A549 (cell line): Measurements from ENCODE around the gene CALML4. TPM values are rescaled to one million over a fixed set of nuclear protein-coding genes. Genes with fewer than 3 reads are reported as not detected.

ENCODE experiments used
- ATAC-seq, 2 experiments: fragments of 200-7000 bp in 1 of 2; fragments of >200 bp in 1 of 2; cut with Nextera tagmentation in 1 of 2; cut with Tn5 transposase in 1 of 2; 3 replicates each; pipeline versions ENCODE4 v1.8.0 to v1.9.1; 2018 to 2020; ENCODE audit warnings: mild to moderate bottlenecking in 1 of 2, moderate library complexity in 1 of 2
- CTCF ChIA-PET: fragments of 300-600 bp; sonication (Branson Sonifier 250); formaldehyde crosslinking; extraction: SDS; loops from one replicate; lab custom pipeline; 2021; ENCODE audit warnings: antibody characterized with exemption, inconsistent platforms; lab: Yijun Ruan, JAX
- POLR2A ChIA-PET: fragments of 350-600 bp; formaldehyde crosslinking; extraction: SDS; loops from one replicate; lab custom pipeline; 2021; ENCODE audit warnings: antibody characterized with exemption, inconsistent platforms; lab: Yijun Ruan, JAX
- DNase-seq, 2 experiments: peaks; one replicate each; pipeline versions ENCODE4 v3.0.0 to v3.0.0-alpha.2; 2011 to 2016; ENCODE audit warnings: low read depth in 1 of 2, low spot score in 1 of 2
- FAIRE-seq: peaks from 2 replicates; lab custom pipeline; 2011; peaks lifted over from hg19 to GRCh38; lab: Jason Lieb, UNC
- H3K27ac ChIP-seq, 2 experiments: fragments of >200 bp; sonication (Bioruptor Twin); formaldehyde crosslinking; 3 replicates each; pipeline ENCODE4 v1.5.1; 2016 to 2017
- H3K4me1 ChIP-seq: fragments of >200 bp; sonication (Bioruptor Twin); formaldehyde crosslinking; 3 replicates; pipeline ENCODE4 v1.6.1; 2016
- H3K4me2 ChIP-seq: fragments of >200 bp; sonication (Bioruptor Twin); formaldehyde crosslinking; 3 replicates; pipeline ENCODE4 v1.6.1; 2016
- H3K4me3 ChIP-seq: fragments of >200 bp; sonication (Bioruptor Twin); formaldehyde crosslinking; 3 replicates; pipeline ENCODE4 v1.5.1; 2016
- H3K9me3 ChIP-seq: fragments of >200 bp; sonication (Bioruptor Twin); formaldehyde crosslinking; 3 replicates; pipeline ENCODE4 v1.6.1; 2016
- BHLHE40 ChIP-seq: IDR thresholded peaks from 2 replicates; pipeline ENCODE4 v1.6.1; 2012; ENCODE audit warnings: low read depth, low read length, inconsistent platforms
- CBX2 ChIP-seq: fragments of 200-600 bp; sonication (generic); IDR thresholded peaks from 2 replicates; pipeline ENCODE4 v1.6.1; 2016; ENCODE audit warnings: low read depth, mild to moderate bottlenecking, borderline replicate concordance
- CBX8 ChIP-seq: fragments of 200-600 bp; sonication (generic); IDR thresholded peaks from 2 replicates; pipeline ENCODE4 v1.6.1; 2016
- EHF ChIP-seq: fragments of 250-450 bp; sonication (Bioruptor Pico); IDR thresholded peaks from 2 replicates; pipeline ENCODE4 v1.5.0; 2020; ENCODE audit warnings: mild to moderate bottlenecking
- EHMT2 ChIP-seq: fragments of 200-600 bp; sonication (generic); IDR thresholded peaks from 2 replicates; pipeline ENCODE4 v1.6.1; 2016; ENCODE audit warnings: antibody characterized with exemption, low read depth, mild to moderate bottlenecking, moderate library complexity
- ESRRA ChIP-seq: fragments of 150-350 bp; IDR thresholded peaks from 2 replicates; pipeline ENCODE4 v1.6.1; 2014; ENCODE audit warnings: mild to moderate bottlenecking, low read length, borderline replicate concordance
- FOSB ChIP-seq: fragments of 250-450 bp; sonication (Bioruptor Pico); IDR thresholded peaks from 2 replicates; pipeline ENCODE4 v1.5.0; 2020; ENCODE audit warnings: mild to moderate bottlenecking, moderate library complexity
- FOSL2 ChIP-seq, 2 experiments: fragments of 450-650 bp in 1 of 2; fragments of >200 bp in 1 of 2; sonication (Bioruptor Twin) in 1 of 2; formaldehyde crosslinking; IDR thresholded peaks; 2 replicates each; pipeline versions ENCODE4 v1.5.0 to v1.6.1; 2016 to 2020; ENCODE audit warnings: mild to moderate bottlenecking in 1 of 2, moderate library complexity in 1 of 2
- GATA3 ChIP-seq: IDR thresholded peaks from 2 replicates; pipeline ENCODE4 v1.6.1; 2012; ENCODE audit warnings: borderline replicate concordance
- KDM5A ChIP-seq: fragments of 200-600 bp; sonication (generic); IDR thresholded peaks from 2 replicates; pipeline ENCODE4 v1.6.1; 2016; ENCODE audit warnings: antibody characterized with exemption, mild to moderate bottlenecking
- MYC ChIP-seq: IDR thresholded peaks from 2 replicates; pipeline ENCODE4 v1.6.1; 2012; ENCODE audit warnings: mild to moderate bottlenecking, inconsistent platforms, low read length, improper control_type of control experiment, borderline replicate concordance
- NPAS2 ChIP-seq: fragments of 250-450 bp; sonication (Bioruptor Pico); IDR thresholded peaks from 2 replicates; pipeline ENCODE4 v1.8.0; 2022; ENCODE audit warnings: mild to moderate bottlenecking, moderate library complexity, borderline replicate concordance
- NR3C1 ChIP-seq: fragments of >200 bp; sonication (Bioruptor Twin); formaldehyde crosslinking; IDR thresholded peaks from 3 replicates; pipeline ENCODE4 v1.6.1; 2017
- PHF8 ChIP-seq: fragments of 200-600 bp; sonication (generic); IDR thresholded peaks from 2 replicates; pipeline ENCODE4 v1.6.1; 2016; ENCODE audit warnings: low read depth, mild to moderate bottlenecking, antibody characterized with exemption, moderate library complexity, borderline replicate concordance
- RAD21 ChIP-seq, 2 experiments: fragments of >200 bp in 1 of 2; sonication (Bioruptor Twin) in 1 of 2; formaldehyde crosslinking in 1 of 2; IDR thresholded peaks in 1 of 2; conservative IDR thresholded peaks in 1 of 2; 2 replicates in 1 of 2; 3 replicates in 1 of 2; pipeline ENCODE4 v1.6.1; 2012 to 2018; ENCODE audit warnings: inconsistent platforms in 1 of 2
- RCOR1 ChIP-seq: fragments of 150-350 bp; IDR thresholded peaks from 2 replicates; pipeline ENCODE4 v1.6.1; 2014; ENCODE audit warnings: antibody characterized with exemption, low read length, low read depth
- SREBF2 ChIP-seq: fragments of 450-650 bp; IDR thresholded peaks from 2 replicates; pipeline ENCODE4 v1.6.1; 2014; ENCODE audit warnings: mild to moderate bottlenecking, moderate library complexity
- ZFP36 ChIP-seq: fragments of 450-650 bp; IDR thresholded peaks from 2 replicates; pipeline ENCODE4 v1.6.1; 2014; ENCODE audit warnings: borderline replicate concordance; ENCODE audit not compliant: partially characterized antibody
- ZNF302 ChIP-seq: fragments of 250-450 bp; sonication (Bioruptor Pico); IDR thresholded peaks from 2 replicates; pipeline ENCODE4 v1.9.0; 2021; ENCODE audit warnings: inconsistent platforms, mild to moderate bottlenecking, moderate library complexity
- WGBS: methylation state at CpG from one replicate; pipeline ENCODE4 v1.1.6; 2017; ENCODE audit errors: missing lambda C conversion rate; 5-methylcytosine and 5-hydroxymethylcytosine counted together
- polyA plus RNA-seq, 4 experiments: library from polyadenylated mRNA; depleted of rRNA in 3 of 4; stranded (reverse); fragments of >200 nt; fragmentation: RNase III in 1 of 4; extraction: RNeasy Plus Mini Kit Qiagen cat#74134 plus additional on column Dnase treatment in 1 of 4; gene quantifications; 2 replicates in 3 of 4; 3 replicates in 1 of 4; pipeline ENCODE4 v1.2.3, GENCODE V29; 2011 to 2017
- TF ChIP-seq, protein P1 (sequence below): fragments of 200-600 bp; sonication (generic); IDR thresholded peaks from 2 replicates; pipeline ENCODE4 v1.6.1; 2016; ENCODE audit warnings: antibody characterized with exemption, mild to moderate bottlenecking, moderate library complexity
- TF ChIP-seq, protein P2 (sequence below): fragments of 250-450 bp; sonication (Bioruptor Pico); IDR thresholded peaks from 2 replicates; pipeline ENCODE4 v1.5.0; 2021; ENCODE audit warnings: mild to moderate bottlenecking, moderate library complexity, borderline replicate concordance
- TF ChIP-seq, protein P3 (sequence below): IDR thresholded peaks from 2 replicates; pipeline ENCODE4 v1.6.1; 2012

CALML4 gene
- polyA plus RNA-seq, 2 of the 4 experiments (the other 2 are of a cell fraction), result 12.1 to 18.2 TPM

DNA sequence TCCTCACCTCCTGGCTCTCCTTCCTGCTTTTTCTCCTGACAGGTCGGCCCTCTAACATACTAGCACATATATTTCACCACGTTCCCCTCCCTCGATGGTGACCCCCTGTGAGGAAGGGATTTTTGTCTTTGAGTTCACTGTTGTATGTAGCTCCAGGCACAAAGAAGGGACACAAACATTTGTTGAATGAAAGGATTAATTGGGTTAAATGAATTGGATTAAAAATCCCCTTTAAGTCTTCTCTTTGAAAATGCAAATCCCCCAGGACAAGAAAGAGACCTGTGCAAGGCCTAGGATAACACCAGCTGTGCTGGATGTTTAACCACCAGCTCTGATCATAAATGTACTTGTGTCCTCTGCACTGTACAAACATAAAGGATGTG is 3.3 kb downstream of the CALML4 start:
- 83% methylated on average over 3 of the region's 3 CpGs for WGBS
- ChIA-PET CTCF (interaction anchor here (3.4 kb wide), 1 partner anchor 9 kb away, joined by 19 read pairs; no protein-coding TSS in a partner anchor), POLR2A (no interaction called here)
- no peak overlapping the region for H3K27ac ChIP-seq
- FAIRE-seq (no peak), ATAC-seq (no peak), DNase-seq (no peak)
- H3K4me1 ChIP-seq, result peaks cover 4% of the 10 kb centered on the region; the same call in 1 of the 3 replicates
- no peak overlapping the region for H3K4me2 ChIP-seq
- no peaks in the 10 kb centered on the region for H3K9me3 ChIP-seq
- H3K4me3 ChIP-seq, result no peak overlapping the region
- no peak for TF ChIP-seq PHF8
- no peak for TF ChIP-seq ZFP36
- TF ChIP-seq EHF (CRISPR knock-in tag), result no peak
- TF ChIP-seq BHLHE40, result no peak
- TF ChIP-seq FOSB (CRISPR knock-in tag), result no peak
- TF ChIP-seq NPAS2, result no peak
- TF ChIP-seq RAD21 (conservative IDR thresholded peaks at IDR 0.05 in 1 of 2, IDR thresholded peaks at IDR 0.05 in 1 of 2), result no peak
- no peak for TF ChIP-seq RCOR1
- TF ChIP-seq FOSL2 (IDR thresholded peaks at IDR 0.05), result no peak
- no peak for TF ChIP-seq FOSL2 (CRISPR knock-in tag; IDR thresholded peaks at IDR 0.05)
- TF ChIP-seq, protein P1, sequence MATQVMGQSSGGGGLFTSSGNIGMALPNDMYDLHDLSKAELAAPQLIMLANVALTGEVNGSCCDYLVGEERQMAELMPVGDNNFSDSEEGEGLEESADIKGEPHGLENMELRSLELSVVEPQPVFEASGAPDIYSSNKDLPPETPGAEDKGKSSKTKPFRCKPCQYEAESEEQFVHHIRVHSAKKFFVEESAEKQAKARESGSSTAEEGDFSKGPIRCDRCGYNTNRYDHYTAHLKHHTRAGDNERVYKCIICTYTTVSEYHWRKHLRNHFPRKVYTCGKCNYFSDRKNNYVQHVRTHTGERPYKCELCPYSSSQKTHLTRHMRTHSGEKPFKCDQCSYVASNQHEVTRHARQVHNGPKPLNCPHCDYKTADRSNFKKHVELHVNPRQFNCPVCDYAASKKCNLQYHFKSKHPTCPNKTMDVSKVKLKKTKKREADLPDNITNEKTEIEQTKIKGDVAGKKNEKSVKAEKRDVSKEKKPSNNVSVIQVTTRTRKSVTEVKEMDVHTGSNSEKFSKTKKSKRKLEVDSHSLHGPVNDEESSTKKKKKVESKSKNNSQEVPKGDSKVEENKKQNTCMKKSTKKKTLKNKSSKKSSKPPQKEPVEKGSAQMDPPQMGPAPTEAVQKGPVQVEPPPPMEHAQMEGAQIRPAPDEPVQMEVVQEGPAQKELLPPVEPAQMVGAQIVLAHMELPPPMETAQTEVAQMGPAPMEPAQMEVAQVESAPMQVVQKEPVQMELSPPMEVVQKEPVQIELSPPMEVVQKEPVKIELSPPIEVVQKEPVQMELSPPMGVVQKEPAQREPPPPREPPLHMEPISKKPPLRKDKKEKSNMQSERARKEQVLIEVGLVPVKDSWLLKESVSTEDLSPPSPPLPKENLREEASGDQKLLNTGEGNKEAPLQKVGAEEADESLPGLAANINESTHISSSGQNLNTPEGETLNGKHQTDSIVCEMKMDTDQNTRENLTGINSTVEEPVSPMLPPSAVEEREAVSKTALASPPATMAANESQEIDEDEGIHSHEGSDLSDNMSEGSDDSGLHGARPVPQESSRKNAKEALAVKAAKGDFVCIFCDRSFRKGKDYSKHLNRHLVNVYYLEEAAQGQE, result no peak
- no peak for TF ChIP-seq ESRRA
- no peak for TF ChIP-seq SREBF2
- no peak for TF ChIP-seq EHMT2
- no peak for TF ChIP-seq CBX8
- TF ChIP-seq MYC, result no peak
- TF ChIP-seq GATA3, result no peak

DNA sequence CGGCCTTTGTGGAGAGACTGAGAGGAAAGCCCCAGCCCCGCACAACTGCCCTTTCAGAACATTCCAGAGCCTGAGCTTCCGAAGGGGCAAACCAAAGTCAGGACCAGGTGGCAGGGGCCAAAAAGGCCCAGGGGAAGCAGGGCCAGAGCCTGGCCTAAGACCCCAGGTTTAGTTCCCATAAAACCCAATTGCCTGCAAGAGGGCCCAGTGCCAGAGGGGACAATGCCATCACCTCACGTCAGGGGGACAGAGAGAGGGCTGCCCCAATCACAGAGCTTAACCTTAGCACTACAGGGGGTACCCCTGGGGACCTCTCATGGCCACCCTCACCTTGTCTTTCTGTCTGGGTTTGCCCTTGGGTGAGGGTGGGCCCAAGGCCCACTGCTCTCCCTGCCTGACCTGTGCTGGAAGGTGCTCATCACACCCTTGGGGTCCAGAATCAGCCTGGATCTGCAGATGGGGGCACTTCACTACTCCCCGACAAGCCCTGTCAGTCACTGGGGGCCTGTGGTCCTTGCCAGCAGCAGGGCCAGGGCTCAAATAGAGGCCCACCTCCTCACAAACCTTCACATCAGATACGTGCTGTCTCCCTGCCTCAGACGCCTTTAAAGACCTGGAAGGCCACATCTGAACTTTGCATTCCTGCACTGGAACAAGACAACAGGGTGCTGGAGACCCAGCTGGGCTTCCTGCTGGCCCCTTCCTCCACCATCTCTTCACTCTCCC is 3.8 kb downstream of the CALML4 start:
- CTCF ChIA-PET, result interaction anchor here (0.8 to 3.4 kb wide), 2 partner anchors 9 to 337 kb away, joined by 3 to 19 read pairs; no protein-coding TSS in a partner anchor
- H3K4me2 ChIP-seq, result no peak overlapping the region
- H3K4me1 ChIP-seq, result peaks cover 4% of the 10 kb centered on the region; the same call in 1 of the 3 replicates
- H3K4me3 ChIP-seq, result no peak overlapping the region
- no peak for FAIRE-seq
- 89% methylated on average over 7 of the region's 7 CpGs for WGBS
- TF ChIP-seq, protein P2, sequence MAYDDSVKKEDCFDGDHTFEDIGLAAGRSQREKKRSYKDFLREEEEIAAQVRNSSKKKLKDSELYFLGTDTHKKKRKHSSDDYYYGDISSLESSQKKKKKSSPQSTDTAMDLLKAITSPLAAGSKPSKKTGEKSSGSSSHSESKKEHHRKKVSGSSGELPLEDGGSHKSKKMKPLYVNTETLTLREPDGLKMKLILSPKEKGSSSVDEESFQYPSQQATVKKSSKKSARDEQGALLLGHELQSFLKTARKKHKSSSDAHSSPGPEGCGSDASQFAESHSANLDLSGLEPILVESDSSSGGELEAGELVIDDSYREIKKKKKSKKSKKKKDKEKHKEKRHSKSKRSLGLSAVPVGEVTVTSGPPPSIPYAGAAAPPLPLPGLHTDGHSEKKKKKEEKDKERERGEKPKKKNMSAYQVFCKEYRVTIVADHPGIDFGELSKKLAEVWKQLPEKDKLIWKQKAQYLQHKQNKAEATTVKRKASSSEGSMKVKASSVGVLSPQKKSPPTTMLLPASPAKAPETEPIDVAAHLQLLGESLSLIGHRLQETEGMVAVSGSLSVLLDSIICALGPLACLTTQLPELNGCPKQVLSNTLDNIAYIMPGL (CRISPR knock-in tag), result no peak
- TF ChIP-seq ZNF302 (CRISPR knock-in tag) (no peak), NR3C1 (no peak), EHF (CRISPR knock-in tag) (no peak), CBX2 (no peak), NPAS2 (no peak), KDM5A (no peak)
- TF ChIP-seq, protein P3, sequence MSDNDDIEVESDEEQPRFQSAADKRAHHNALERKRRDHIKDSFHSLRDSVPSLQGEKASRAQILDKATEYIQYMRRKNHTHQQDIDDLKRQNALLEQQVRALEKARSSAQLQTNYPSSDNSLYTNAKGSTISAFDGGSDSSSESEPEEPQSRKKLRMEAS, result no peak
- TF ChIP-seq, all 56 proteins: peak for 0
- POLR2A ChIA-PET, result no interaction called here
- Histone ChIP-seq H3K27ac (no peak overlapping the region), H3K9me3 (no peaks in the 10 kb centered on the region)
- no peak; a peak in 1 of 6 replicates for ATAC-seq
- no peak for DNase-seq
